ENCODE results near the gene HOXD9. TPM values are rescaled to one million over a fixed set of nuclear protein-coding genes. Genes with fewer than 3 reads are reported as not detected.

HOXD9 gene
- total RNA-seq, 1 donor from 2014 or later, result 1.9 TPM

GRCh38 chr2:176110415-176111308 is 11.9 kb upstream of the HOXD9 start:
- DNase-seq (ENCODE audit: low spot score), result no peak

DNA sequence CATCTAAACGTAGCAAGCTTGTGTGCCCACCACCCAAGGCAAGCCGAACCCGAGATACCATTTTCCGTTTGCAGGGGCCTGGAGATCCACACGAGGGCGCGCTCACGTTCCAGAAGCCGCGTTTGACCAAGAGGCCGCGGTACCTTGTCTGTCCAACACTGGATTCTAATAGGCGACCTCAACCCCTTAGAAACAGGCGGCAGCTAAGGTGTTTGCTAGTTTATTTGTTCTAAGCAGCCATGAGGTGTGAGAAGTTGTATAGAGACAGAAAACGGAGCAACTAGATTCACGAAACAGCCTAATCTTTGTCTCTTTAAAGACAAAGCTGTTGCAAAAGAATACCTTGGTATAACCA is 11.2 kb upstream of the HOXD9 start:
- no peak for DNase-seq (ENCODE audit: low spot score)

- no peak for DNase-seq (ENCODE audit: low spot score)
These were observed 10.6 kb upstream of the HOXD9 start for GRCh38 chr2:176111846-176112374.

- DNase-seq (ENCODE audit: low spot score), result no peak
These were observed 9.9 kb upstream of the HOXD9 start for GRCh38 chr2:176112375-176113302.

GRCh38 chr2:176114120-176114929 is 8.2 kb upstream of the HOXD9 start:
- DNase-seq (ENCODE audit: low spot score), result no peak

DNA sequence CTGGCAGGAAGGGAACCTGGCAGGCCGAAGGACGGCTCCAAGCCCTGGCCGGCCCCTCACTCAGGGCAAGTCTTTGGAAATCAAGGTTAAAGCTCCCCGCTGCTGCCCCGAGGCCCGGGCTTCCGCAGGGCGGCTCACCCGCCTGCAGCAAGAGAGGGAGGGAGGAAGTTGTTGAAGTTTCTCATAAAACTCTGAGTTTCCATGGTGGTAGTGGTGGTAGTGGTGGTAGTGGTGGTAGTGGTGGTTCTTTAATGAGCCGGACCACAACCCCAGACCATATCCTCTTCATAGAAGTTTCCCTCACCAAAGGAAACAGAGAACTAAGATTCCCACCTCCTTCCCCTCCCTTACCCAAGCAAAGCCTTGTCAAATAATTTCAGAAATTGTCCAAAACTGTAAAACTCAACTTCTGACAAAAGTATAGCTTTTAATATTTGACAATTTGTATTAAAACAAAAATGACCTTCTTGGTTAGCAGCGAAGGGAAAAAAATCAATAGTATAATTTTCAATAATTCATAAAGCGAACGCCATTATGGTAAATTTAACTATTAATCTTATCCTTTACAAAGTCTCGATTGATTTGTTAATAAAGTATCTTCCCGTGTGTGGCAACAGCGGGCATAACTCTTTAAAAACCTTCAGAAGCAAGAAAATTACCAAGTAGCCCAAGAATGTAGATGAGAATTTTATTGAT is 7.4 kb upstream of the HOXD9 start:
- no peak for DNase-seq (ENCODE audit: low spot score)

GRCh38 chr2:176115883-176116813 is 6.4 kb upstream of the HOXD9 start, which contains the start of gene HOXD10:
HOXD10 (plus strand) TSS chr2:176116778; CDS start chr2:176116834, 56 bp downstream.
- no peak for DNase-seq (ENCODE audit: low spot score)

GRCh38 chr2:176117162-176117822 is 5.2 kb upstream of the HOXD9 start:
- DNase-seq (ENCODE audit: low spot score), result no peak

DNA sequence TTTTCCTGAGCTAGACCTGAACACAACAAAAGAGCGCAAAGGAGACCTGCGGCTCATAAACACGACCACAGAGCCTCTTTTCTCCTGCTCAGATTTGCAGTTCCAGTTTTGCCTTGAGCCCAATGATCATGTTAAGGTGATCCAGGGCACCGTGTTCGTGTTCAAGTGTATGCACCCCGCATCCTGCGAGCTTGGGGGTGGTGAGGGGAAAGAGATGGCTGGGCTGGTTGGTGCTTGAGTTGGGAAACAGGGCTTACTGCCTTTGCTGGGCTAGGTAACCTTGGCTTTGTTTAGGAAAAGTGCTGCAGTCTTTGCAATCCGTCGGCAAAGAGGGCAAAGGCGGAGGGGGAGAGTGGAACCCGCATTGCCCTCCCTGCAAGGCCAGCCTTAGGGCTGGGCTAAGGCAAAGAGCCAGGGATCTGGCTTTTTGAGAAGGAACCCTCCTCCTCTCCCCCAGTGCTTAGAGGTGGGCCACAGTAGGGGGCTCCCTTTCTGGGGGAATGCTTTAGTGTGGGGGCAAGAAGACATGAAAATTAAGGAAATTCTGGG is 4.6 kb upstream of the HOXD9 start:
- no peak for DNase-seq (ENCODE audit: low spot score)

DNA sequence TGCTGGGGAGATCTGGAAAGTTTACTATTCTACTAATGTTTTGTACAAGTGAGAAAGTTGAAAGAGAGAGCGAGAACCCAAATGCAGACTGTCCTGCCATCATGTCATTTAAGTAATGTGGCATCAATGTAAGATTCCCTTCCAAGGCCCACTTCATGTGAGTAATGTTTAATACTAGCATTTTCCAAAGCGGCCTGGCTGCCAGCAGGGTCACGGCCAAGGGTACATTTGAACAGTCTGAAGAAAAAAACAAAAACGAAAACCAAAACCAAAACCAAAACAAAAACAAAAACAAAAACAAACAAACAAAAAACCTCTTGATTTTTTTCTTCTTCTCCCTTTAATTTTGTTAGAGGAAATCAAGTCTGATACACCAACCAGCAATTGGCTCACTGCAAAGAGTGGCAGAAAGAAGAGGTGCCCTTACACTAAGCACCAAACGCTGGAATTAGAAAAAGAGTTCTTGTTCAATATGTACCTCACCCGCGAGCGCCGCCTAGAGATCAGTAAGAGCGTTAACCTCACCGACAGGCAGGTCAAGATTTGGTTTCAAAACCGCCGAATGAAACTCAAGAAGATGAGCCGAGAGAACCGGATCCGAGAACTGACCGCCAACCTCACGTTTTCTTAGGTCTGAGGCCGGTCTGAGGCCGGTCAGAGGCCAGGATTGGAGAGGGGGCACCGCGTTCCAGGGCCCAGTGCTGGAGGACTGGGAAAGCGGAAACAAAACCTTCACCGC is 3.7 kb upstream of the HOXD9 start:
- no peak for DNase-seq (ENCODE audit: low spot score)

DNA sequence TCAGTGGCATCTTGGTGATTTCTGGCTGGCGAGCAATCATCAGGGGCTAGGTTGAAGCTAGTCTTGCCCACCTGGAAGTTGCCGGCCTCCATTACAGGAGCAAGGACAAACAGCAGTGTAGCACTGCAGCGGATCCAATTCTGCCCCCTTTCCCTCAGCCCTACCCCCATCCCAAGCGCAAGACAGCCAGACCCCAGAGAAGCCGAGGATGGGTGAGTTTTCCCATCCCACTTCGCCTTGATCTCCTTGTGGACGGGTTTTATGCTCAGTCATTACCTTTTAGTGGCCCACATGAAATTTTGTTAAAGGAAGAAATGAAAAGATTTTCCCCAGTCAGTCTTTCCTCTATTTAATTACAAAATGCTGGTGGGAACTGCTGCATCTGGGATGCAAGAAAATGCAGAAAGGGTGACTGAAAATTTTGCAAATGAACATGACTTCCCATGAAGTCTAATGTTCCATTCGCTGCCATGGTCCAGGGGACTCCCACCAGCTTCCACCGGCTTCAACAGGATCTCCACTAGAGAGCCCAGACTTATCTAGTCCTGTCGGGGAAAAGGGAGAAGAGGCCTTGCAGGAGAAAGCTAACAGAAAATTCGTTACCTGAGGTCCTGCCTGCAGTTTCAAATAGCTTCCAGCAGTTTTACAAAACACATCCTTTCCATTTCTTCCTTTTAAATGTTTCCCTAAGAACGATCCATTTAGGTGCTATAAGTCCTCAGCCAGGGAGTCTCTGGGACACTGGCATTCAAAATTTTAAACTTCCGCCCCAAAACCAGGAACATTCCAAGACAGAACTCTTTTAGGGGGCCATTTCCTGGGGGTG is 1.9 kb upstream of the HOXD9 start:
- DNase-seq (ENCODE audit: low spot score), result no peak

DNA sequence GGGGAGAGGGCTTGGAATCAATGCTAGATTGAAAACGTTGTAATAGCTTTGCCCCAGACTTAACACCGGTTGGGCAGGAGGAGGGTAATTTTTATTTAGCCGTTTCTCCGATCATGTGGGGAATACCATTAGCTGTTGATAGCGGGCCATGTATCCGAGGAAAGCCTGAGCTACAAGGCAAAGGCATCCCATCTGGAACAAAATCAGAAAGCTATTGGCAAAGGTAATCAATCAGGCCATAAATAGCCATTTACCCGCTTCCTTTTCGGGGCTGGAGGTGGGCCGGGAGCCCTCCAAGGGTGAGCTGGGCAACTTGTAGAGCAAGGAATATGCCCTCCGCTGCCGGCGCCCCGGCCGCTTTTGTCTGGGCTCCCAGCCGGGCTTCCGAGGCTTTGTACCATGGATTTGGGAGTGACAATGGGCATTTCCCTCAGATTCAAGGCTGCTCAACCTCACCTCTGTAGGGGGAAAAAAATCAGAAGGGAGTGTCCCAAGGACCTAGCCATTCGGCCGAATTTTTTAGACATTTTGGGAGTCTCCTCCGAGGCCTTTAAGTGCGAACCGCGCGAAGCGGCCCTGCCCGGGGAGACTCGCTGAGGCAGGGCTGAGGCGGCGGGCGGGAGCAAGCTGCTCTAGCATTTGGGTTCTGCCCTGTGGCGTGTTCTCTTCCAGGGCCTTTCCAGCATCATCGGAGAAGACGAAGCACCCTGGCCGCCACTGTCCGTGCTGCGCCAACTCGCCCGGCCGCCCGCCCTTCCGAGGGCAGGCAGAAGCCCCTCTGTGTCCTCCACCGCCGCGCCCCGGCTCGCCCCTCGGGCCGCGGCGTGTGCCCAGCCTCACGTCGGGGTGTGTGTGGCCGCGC is 1.1 kb upstream of the HOXD9 start:
- DNase-seq (ENCODE audit: low spot score), result no peak

- DNase-seq (ENCODE audit: low spot score), result no peak
These were observed 352 bp upstream of the HOXD9 start for GRCh38 chr2:176122052-176122682.

DNA sequence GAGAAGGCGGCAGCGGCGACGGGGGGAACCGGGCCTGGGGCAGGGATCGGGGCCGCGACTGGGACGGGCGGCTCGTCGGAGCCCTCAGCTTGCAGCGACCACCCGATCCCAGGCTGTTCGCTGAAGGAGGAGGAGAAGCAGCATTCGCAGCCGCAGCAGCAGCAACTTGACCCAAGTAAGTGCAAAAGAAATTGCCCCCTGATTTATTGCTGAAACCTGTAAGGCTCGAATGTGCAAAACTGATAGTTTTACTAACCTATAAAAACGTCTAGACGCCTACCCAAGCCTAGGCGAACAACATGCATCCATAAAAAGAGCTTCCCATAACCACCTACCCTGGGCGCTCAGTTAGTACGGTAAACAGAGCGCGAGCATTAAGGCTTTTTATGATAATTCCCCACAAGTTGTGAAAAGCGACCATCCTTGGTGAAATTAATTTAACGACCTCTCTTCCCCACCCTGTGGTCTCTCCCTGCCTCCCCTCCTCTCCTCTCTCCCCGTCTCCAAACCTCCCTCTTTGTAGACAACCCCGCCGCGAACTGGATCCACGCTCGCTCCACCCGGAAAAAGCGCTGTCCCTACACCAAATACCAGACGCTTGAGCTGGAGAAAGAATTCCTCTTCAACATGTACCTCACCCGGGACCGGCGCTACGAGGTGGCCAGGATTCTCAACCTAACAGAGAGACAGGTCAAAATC is 1.0 kb downstream of the HOXD9 start:
- no peak for DNase-seq (ENCODE audit: low spot score)

Measured in umbilical cord (tissue), 2 donors.